Measurements from ENCODE around the gene ITGB2.

ITGB2 gene

GRCh38 chr21:44845418-44846223, 75.1 kb downstream of the ITGB2 start:
- peak; percentile 27 to 37 for DNase-seq

DNA sequence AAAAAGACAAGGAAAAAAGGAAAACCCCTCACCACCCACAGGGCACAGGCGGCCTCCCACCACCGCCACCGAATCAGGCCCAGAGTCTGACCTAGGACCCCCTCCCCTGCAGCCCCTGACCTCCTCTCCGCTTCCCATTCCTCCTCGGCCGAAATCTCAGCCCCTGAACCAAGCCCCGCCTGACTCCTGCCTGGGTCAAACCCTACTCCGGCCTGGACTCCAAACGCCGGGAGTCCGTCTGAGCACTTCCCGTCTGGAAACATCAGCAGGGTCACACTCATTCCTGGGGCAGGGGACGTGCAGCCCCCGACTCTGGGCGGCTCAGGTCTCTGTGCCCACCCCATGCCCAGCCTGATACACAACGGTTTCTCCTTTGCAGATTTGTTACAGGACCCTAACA, 76.4 kb downstream of the ITGB2 start:
- DNase-seq = no peak

DNA sequence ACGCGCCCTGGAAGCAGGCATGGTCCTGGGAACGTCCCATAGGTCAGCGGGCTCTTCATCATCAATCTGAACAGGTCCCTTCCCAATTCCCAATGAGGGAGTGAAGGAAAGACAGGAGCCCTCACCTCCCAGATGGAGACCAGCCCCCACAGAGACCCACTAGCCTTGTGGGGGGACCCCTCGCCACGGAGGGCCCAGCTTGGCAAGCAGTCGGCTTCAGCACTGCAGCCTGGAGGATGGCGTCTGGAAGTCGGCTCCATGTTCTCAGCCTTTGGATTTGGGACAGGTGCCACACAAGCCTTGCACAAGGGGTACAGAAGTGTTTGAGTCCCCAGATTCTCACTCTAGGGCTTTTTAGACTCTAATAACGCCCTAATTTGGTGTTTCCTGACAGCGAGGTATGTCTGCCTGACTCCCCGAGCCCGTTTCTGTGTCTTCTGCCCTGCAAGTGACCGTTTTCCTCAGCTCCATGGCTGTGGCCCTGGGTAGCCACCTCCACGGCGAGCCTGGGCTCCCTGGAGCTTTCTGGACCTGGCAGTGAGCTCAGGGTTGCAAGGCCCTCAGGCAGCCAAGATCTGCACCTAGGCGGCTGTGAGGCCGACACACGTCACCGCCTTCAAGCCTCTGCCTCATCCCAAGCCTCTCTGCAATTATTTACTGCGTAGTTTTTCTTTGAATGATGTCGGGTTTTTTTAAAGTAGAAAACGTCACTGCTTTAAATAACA, 77.8 kb downstream of the ITGB2 start:
- DNase-seq = no peak

DNA sequence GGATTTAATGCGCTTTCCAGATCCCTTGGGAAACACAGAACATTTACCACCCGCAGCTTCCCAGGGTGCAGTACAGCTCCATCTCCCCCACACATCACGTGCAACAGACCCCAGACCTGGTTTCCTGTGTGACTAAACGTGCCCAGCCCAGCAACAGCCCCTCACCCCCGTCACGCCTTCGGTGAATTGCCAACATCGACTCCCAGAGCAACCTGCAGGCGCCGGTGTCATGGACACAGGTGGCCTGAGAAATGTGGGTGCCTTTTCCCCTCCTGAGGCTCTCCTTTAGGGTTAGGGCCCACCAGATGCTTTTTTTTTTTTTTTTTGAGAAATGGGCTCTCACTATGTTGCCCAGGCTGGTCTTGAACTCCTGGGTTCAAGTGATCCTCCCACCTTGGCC, 78.6 kb downstream of the ITGB2 start:
- DNase-seq = no peak

DNA sequence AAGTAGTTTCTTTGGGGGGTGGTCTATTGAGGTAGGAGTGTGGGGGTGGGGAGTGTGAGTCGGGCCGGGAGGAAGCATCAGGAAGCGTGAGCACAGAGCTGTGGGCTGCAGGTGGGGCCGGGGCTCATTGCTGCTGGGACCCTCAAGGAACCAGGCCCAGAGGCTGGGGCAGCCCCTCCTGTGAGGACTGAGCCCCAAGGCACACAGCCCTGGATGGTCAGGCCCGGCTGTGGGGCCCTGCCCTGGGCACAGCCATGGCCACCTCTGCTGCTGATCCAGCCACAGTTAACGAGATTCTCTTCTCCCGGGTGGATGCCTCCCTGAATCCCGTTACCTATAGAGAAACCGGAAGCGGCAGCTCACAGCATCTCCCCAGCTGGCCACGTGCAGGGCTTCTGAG, 79.9 kb downstream of the ITGB2 start:
- DNase-seq = no peak

DNA sequence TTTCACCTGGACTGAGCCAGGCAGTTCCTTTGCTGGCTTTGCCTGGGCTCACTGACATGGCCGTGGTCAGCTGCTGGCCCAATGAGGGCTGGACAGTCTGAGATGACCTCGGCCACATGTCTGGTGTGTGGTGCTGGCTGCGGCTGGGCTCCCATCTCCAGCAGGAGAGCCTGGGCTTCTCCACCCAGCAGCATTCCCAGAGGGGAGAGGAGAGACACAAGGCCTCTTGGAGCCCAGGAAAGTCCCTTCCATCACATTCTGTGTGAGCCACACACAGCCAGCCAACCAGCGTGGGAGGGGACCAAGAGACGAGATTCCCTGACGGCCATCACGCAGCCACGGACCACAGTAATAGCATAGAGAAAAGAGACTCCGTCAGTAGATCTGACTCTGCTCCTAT, 81.7 kb downstream of the ITGB2 start:
- no peak for DNase-seq

GRCh38 chr21:44838039-44838895, 82.4 kb downstream of the ITGB2 start:
- DNase-seq = no peak

- DNase-seq = no peak
These were observed 83.2 kb downstream of the ITGB2 start for GRCh38 chr21:44837537-44837936.

- no peak for DNase-seq
These were observed 83.8 kb downstream of the ITGB2 start for GRCh38 chr21:44836666-44837471.

GRCh38 chr21:44836349-44836665, 84.4 kb downstream of the ITGB2 start:
- no peak for DNase-seq

Data from activated CD4-positive, alpha-beta T cell treated with anti-CD3 and anti-CD28 coated beads for 4 hours (primary cell).